GM23338 (cell line): ENCODE data around the gene NDUFS5. TPM values are rescaled to one million over a fixed set of nuclear protein-coding genes. Genes with fewer than 3 reads are reported as not detected.
"Not testable (repeated sequence)": the region's sequence is repeated elsewhere in the genome, so short reads cannot be mapped to it uniquely, and the experiment has no call there.

Experiments used
- ATAC-seq: fragments of 200-7000 bp; cut with Tn5 transposase; 3 replicates; pipeline ENCODE4 v1.9.1; 2020
- DNase-seq: peaks from one replicate; pipeline ENCODE4 v3.0.0-alpha.2; 2015; ENCODE audit warnings: low spot score
- H2AFZ ChIP-seq: fragments of 200-600 bp; sonication (generic); 2 replicates; pipeline ENCODE4 v1.8.0; 2016; ENCODE audit warnings: antibody characterized with exemption, mild to moderate bottlenecking, moderate library complexity
- H3F3A ChIP-seq: fragments of 200-600 bp; sonication (generic); replicated peaks from 2 replicates; pipeline ENCODE4 v1.8.0; 2017; ENCODE audit warnings: antibody characterized with exemption, mixed run types, low read depth
- H3K27ac ChIP-seq: fragments of 200-600 bp; sonication (generic); 2 replicates; pipeline ENCODE4 v1.6.1; 2016; ENCODE audit warnings: low read depth
- H3K27me3 ChIP-seq: fragments of 200-600 bp; sonication (generic); 2 replicates; pipeline ENCODE4 v1.8.0; 2016; ENCODE audit warnings: mild to moderate bottlenecking, mixed run types, moderate library complexity; ENCODE audit not compliant: insufficient read depth
- H3K36me3 ChIP-seq: fragments of 200-600 bp; sonication (generic); 2 replicates; pipeline ENCODE4 v1.8.0; 2016; ENCODE audit warnings: mild to moderate bottlenecking; ENCODE audit not compliant: insufficient read depth
- H3K4me1 ChIP-seq: fragments of 200-600 bp; sonication (generic); 2 replicates; pipeline ENCODE4 v1.8.0; 2016; ENCODE audit warnings: mild to moderate bottlenecking, moderate library complexity; ENCODE audit not compliant: insufficient read depth
- H3K4me2 ChIP-seq: fragments of 200-600 bp; sonication (generic); 2 replicates; pipeline ENCODE4 v1.7.1; 2017; ENCODE audit warnings: mixed run types
- H3K4me3 ChIP-seq: fragments of 200-600 bp; sonication (generic); 2 replicates; pipeline ENCODE4 v1.6.1; 2016; ENCODE audit warnings: mixed run types
- H3K79me2 ChIP-seq: fragments of 200-600 bp; sonication (generic); replicated peaks from 2 replicates; pipeline ENCODE4 v1.8.0; 2017; ENCODE audit warnings: mild to moderate bottlenecking; ENCODE audit not compliant: insufficient read depth
- H3K9me2 ChIP-seq: fragments of 200-600 bp; sonication (generic); 2 replicates; pipeline ENCODE4 v1.8.0; 2017; ENCODE audit not compliant: insufficient read depth
- H4K20me1 ChIP-seq: fragments of 200-600 bp; sonication (generic); replicated peaks from 2 replicates; pipeline ENCODE4 v1.8.0; 2017; ENCODE audit warnings: mild to moderate bottlenecking; ENCODE audit not compliant: insufficient read depth
- H3K27ac Mint-ChIP-seq: 2 replicates; pipeline ENCODE4 v1.8.0; 2020; ENCODE audit warnings: inconsistent platforms, mild to moderate bottlenecking, moderate library complexity, mixed read lengths
- H3K27me3 Mint-ChIP-seq: 3 replicates; pipeline ENCODE4 v1.8.0; 2022; ENCODE audit warnings: low read depth, mild to moderate bottlenecking, moderate library complexity, mixed read lengths, inconsistent platforms; ENCODE audit not compliant: insufficient read depth, poor library complexity
- H3K36me3 Mint-ChIP-seq: 3 replicates; pipeline ENCODE4 v1.8.0; 2021; ENCODE audit warnings: low read depth, mild to moderate bottlenecking, inconsistent platforms, moderate library complexity, mixed read lengths
- H3K4me1 Mint-ChIP-seq: 3 replicates; pipeline ENCODE4 v1.8.0; 2020; ENCODE audit warnings: mild to moderate bottlenecking, inconsistent platforms, mixed read lengths
- H3K4me3 Mint-ChIP-seq: 3 replicates; pipeline ENCODE4 v1.8.0; 2021; ENCODE audit warnings: moderate library complexity, mild to moderate bottlenecking, inconsistent platforms, mixed read lengths
- H3K9me3 Mint-ChIP-seq: 3 replicates; pipeline ENCODE4 v1.8.0; 2020; ENCODE audit warnings: moderate library complexity, mild to moderate bottlenecking, inconsistent platforms, mixed read lengths
- EZH2phosphoT487 ChIP-seq: fragments of 200-600 bp; sonication (generic); IDR thresholded peaks from one replicate; pipeline ENCODE4 v1.8.1; 2018; ENCODE audit warnings: antibody characterized with exemption; ENCODE audit not compliant: unreplicated experiment
- NANOG ChIP-seq: IDR thresholded peaks from 2 replicates; pipeline ENCODE4 v1.6.1; 2016; ENCODE audit warnings: antibody characterized with exemption, borderline replicate concordance
- POLR2AphosphoS5 ChIP-seq: IDR thresholded peaks from 2 replicates; pipeline ENCODE4 v1.6.1; 2016; ENCODE audit warnings: antibody characterized with exemption, low read depth
- ZNF114 ChIP-seq: fragments of 250-450 bp; sonication (Bioruptor Pico); IDR thresholded peaks from 2 replicates; pipeline ENCODE4 v1.5.0; 2020; ENCODE audit warnings: mild to moderate bottlenecking, moderate library complexity
- ZNF331 ChIP-seq: fragments of 250-450 bp; sonication (Bioruptor Pico); IDR thresholded peaks from 2 replicates; pipeline ENCODE4 v1.5.0; 2020; ENCODE audit warnings: low read depth, mild to moderate bottlenecking, moderate library complexity
- polyA plus RNA-seq: library from polyadenylated mRNA; unstranded; fragments of >200 nt; fragmentation: Nextera tagmentation; extraction: Ambion mirVana; gene quantifications from 2 replicates; pipeline ENCODE4 v1.2.1, GENCODE V29; 2016
- total RNA-seq: library from RNA; depleted of rRNA; stranded (reverse); fragments of >200 nt; shearing (Covaris generic); gene quantifications from 2 replicates; pipeline ENCODE4 v1.2.3, GENCODE V29; 2014
- TF ChIP-seq, protein P1 (sequence below): fragments of 250-450 bp; sonication (Bioruptor Pico); IDR thresholded peaks from 2 replicates; pipeline ENCODE4 v1.5.0; 2020; ENCODE audit warnings: mild to moderate bottlenecking, moderate library complexity
- TF ChIP-seq, protein P2 (sequence below): IDR thresholded peaks from 2 replicates; pipeline ENCODE4 v1.6.1; 2016; ENCODE audit warnings: antibody characterized with exemption

The NDUFS5 gene
- total and polyA plus RNA-seq, 2 experiments from 2014 or later: 532 to 2,534 TPM

DNA sequence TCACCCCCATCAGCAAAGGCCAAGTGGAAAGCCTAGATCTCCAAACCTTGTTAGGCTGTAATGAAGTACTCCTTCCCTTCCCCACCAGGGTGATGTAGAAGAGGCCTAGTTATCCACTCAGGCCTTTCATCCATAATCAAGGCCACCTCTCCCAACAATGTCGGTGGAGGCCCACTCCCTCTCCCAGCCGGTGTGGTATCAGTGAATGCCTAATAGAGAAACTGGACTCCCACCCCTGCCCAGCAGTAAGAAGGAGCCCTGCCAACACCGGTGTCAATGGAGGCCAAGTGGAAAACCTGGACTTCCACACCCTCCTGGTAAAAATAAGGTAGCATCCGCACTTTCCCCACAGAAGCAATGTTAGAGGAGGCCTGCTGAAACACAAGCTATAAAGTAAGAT lies 23.9 kb downstream of the NDUFS5 start (continued):
- TF ChIP-seq, protein P1, sequence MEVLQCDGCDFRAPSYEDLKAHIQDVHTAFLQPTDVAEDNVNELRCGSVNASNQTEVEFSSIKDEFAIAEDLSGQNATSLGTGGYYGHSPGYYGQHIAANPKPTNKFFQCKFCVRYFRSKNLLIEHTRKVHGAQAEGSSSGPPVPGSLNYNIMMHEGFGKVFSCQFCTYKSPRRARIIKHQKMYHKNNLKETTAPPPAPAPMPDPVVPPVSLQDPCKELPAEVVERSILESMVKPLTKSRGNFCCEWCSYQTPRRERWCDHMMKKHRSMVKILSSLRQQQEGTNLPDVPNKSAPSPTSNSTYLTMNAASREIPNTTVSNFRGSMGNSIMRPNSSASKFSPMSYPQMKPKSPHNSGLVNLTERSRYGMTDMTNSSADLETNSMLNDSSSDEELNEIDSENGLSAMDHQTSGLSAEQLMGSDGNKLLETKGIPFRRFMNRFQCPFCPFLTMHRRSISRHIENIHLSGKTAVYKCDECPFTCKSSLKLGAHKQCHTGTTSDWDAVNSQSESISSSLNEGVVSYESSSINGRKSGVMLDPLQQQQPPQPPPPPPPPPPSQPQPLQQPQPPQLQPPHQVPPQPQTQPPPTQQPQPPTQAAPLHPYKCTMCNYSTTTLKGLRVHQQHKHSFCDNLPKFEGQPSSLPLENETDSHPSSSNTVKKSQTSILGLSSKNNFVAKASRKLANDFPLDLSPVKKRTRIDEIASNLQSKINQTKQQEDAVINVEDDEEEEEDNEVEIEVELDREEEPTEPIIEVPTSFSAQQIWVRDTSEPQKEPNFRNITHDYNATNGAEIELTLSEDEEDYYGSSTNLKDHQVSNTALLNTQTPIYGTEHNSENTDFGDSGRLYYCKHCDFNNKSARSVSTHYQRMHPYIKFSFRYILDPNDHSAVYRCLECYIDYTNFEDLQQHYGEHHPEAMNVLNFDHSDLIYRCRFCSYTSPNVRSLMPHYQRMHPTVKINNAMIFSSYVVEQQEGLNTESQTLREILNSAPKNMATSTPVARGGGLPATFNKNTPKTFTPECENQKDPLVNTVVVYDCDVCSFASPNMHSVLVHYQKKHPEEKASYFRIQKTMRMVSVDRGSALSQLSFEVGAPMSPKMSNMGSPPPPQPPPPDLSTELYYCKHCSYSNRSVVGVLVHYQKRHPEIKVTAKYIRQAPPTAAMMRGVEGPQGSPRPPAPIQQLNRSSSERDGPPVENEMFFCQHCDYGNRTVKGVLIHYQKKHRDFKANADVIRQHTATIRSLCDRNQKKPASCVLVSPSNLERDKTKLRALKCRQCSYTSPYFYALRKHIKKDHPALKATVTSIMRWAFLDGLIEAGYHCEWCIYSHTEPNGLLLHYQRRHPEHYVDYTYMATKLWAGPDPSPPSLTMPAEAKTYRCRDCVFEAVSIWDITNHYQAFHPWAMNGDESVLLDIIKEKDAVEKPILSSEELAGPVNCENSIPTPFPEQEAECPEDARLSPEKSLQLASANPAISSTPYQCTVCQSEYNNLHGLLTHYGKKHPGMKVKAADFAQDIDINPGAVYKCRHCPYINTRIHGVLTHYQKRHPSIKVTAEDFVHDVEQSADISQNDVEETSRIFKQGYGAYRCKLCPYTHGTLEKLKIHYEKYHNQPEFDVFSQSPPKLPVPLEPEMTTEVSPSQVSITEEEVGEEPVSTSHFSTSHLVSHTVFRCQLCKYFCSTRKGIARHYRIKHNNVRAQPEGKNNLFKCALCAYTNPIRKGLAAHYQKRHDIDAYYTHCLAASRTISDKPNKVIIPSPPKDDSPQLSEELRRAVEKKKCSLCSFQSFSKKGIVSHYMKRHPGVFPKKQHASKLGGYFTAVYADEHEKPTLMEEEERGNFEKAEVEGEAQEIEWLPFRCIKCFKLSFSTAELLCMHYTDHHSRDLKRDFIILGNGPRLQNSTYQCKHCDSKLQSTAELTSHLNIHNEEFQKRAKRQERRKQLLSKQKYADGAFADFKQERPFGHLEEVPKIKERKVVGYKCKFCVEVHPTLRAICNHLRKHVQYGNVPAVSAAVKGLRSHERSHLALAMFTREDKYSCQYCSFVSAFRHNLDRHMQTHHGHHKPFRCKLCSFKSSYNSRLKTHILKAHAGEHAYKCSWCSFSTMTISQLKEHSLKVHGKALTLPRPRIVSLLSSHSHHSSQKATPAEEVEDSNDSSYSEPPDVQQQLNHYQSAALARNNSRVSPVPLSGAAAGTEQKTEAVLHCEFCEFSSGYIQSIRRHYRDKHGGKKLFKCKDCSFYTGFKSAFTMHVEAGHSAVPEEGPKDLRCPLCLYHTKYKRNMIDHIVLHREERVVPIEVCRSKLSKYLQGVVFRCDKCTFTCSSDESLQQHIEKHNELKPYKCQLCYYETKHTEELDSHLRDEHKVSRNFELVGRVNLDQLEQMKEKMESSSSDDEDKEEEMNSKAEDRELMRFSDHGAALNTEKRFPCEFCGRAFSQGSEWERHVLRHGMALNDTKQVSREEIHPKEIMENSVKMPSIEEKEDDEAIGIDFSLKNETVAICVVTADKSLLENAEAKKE (CRISPR knock-in tag): no peak
- TF ChIP-seq ZNF331 (no peak), POLR2AphosphoS5 (no peak), EZH2phosphoT487 (no peak), NANOG (no peak), ZNF114 (CRISPR knock-in tag) (no peak)
- TF ChIP-seq, protein P2, sequence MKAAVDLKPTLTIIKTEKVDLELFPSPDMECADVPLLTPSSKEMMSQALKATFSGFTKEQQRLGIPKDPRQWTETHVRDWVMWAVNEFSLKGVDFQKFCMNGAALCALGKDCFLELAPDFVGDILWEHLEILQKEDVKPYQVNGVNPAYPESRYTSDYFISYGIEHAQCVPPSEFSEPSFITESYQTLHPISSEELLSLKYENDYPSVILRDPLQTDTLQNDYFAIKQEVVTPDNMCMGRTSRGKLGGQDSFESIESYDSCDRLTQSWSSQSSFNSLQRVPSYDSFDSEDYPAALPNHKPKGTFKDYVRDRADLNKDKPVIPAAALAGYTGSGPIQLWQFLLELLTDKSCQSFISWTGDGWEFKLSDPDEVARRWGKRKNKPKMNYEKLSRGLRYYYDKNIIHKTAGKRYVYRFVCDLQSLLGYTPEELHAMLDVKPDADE: no peak

DNA sequence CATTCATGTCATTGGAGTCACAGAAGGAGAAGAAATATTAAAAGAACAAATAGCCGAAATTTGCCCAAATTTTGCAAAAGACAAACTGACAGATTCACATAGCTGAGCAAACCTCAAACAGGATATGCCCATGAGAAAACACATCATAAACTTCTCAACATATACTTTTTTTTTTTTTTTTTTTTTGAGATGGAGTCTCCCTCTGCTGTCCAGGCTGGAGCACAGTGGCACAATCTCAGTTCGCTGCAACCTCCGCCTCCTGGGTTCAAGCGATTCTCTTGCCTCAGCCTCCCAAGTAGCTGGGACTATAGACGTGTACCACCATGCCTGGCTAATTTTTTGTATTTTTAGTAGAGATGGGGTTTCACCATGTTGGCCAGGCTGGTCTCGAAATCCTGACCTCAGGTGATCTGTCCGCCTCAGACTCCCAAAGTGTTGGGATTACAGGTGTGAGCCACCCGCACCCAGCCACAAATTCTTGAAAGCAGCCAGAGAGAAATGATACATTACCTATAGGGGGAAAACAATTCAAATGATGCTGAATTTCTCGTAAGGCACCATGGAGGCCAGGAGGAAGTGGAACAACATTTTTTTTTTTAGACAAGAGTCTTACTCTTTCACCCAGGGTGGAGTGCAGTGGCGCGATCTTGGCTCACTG lies 25.2 kb downstream of the NDUFS5 start:
- not testable (repeated sequence) for H3K4me1 ChIP-seq, H3K27me3 ChIP-seq, H3K27me3 Mint-ChIP-seq, ATAC-seq, H3F3A ChIP-seq, H3K36me3 ChIP-seq, H2AFZ ChIP-seq, H3K9me3 Mint-ChIP-seq, H3K4me2 ChIP-seq, H4K20me1 ChIP-seq, H3K79me2 ChIP-seq, H3K4me3 ChIP-seq, H3K4me3 Mint-ChIP-seq, DNase-seq, H3K9me2 ChIP-seq
- H3K27ac ChIP-seq: peak overlapping the region; percentile 22
- H3K27ac Mint-ChIP-seq: peak overlapping the region; percentile 5; the same call in 1 of the 2 replicates
- H3K4me1 Mint-ChIP-seq: peaks cover 14% of the 10 kb centered on the region; the same call in 2 of the 3 replicates
- H3K36me3 Mint-ChIP-seq: peaks cover 10% of the 10 kb centered on the region; the same call in 1 of the 3 replicates
